HG02571 (cell line): ENCODE measurements around the gene GZMH.
"Not testable (repeated sequence)": the region's sequence is repeated elsewhere in the genome, so short reads cannot be mapped to it uniquely, and the experiment has no call there.

Experiments used
- ATAC-seq: cut with Tn5 transposase; IDR thresholded peaks from one replicate; pipeline ENCODE4 v1.9.1; 2021; ENCODE audit warnings: mild to moderate bottlenecking, moderate library complexity; ENCODE audit not compliant: unreplicated experiment

The GZMH gene, protein sequence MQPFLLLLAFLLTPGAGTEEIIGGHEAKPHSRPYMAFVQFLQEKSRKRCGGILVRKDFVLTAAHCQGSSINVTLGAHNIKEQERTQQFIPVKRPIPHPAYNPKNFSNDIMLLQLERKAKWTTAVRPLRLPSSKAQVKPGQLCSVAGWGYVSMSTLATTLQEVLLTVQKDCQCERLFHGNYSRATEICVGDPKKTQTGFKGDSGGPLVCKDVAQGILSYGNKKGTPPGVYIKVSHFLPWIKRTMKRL

DNA sequence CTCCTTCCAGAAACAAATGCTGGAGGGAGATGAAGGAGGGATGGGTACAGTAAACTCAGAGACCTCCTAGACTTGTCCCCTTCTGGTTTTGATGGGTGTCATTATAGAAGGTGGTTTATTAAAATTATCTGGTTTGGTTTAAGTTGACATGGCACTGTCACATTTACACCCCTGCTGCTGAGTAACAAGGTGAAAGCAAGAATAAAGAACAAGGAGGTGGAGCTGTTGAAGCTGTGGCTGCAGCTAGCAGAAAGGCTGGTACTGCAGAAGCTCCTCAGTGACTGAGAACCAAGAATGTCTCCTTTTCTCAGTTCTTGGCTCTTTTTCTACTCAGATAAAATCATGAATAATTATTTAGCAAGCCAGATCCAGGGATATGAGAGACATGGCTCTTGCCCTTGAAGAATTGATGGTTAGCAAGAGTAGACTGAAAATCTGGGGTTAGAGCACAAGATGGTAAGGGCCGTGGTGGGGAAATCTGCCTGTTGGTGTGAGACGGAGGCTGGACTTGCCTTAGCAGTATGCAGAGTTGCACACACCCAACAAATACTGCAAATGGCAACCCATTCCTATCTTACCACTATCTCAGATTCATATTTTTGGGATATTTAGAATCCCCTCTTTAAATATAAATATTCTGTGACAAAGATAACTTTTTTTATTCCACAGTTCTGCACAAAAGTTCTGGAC, at the start of gene GZMH:
TSS of gene GZMH (minus strand) at position 31 of the 690 bp plus-strand sequence. CDS start 72 bp downstream, outside the sequence.
- ATAC-seq = no peak

DNA sequence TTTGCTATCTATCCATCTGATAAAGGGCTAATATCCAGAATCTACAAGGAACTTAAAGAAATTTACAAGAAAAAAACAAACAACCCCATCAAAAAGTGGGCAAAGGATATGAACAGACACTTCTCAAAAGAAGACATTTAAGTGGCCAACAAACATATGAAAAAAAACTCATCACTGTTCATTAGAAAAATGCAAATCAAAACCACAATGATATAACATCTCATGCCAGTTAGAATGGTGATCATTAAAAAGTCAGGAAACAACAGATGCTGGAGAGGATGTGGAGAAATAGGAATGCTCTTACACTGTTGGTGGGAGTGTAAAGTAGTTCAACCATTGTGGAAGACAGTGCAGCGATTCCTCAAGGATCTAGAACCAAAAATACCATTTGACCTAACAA, 38.9 kb upstream of the GZMH start:
- ATAC-seq = not testable (repeated sequence)

DNA sequence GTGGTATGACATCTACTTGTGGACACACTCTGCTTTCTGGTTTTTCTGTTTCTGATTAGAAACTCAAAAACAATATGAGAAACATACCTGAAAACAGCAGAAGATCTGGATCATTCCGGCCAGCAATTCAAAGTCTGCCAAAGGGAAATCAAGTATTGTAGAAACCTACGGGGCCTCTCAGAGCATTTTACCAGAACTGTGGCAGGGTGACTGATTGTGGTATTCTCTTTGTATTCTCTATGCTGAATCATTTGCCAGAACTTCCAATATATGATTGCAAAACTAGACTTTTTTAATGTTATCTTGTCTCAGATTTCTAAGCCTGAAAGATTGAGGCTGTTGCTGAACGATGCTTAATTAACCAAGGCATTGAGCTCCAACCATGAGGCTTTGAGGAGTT, 30.4 kb upstream of the GZMH start:
- ATAC-seq = no peak

DNA sequence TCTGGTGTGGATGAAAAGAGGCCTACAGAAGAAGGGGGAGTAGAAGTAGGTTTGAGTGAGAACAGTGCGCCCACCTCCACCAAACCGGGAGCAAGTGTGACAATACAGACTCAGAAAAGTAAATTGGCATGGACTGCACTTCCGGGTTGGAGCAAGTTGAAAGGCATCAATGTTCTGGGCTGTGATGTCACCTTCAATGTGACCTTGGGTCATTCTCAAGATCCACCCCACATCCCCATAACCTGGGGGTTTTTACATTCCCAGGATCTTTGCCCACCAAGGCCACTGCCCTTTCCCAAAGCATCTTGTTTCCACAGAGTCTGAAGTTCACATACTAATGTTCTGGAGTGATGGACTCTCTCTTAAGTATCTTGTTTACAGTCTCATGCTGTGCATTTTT, 29.8 kb upstream of the GZMH start:
- ATAC-seq = no peak

DNA sequence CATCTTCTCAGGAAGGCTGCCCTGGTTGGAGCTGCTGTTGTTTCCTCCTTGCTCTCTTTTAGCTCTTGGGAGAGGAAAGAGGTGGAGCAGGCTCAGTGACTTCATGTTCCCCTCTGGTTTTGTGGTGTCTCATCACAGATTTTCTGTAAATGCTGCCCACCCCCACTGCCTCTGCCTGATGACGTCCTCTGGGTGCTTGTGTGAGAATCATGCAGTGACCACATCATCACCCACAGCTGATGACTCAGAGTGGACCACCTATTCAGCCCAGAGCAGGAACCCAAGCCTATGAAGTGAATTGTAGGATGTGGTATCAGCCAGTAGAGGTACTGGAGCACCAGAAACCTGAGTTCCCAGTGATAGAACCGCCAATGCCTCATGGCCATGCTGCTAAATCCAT, 24.7 kb upstream of the GZMH start, which contains the start of gene GZMB:
TSS of gene GZMB (minus strand) at position 33 of the 400 bp plus-strand sequence. CDS start at position 3, 30 bp downstream.
- no peak for ATAC-seq

DNA sequence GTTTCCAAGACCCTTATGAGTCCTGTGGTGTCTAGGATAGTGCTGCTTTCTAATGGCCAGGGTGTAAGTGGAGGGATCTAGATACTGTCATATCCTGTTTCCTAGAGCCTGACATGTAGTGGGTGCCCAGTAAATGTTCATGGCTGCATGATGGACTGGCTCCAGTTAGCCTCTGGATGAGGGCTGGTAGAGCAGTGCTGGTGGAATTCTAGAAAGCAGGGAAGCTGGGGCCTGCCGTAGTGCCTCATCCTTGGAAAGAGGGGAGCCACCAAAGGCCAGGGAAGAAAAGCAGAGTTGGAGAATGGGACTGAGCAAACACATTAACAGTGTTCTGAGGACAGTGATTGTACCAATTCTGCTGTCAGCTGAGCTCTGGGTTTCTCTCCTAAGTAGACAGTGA, 23.9 kb upstream of the GZMH start:
- ATAC-seq = no peak

DNA sequence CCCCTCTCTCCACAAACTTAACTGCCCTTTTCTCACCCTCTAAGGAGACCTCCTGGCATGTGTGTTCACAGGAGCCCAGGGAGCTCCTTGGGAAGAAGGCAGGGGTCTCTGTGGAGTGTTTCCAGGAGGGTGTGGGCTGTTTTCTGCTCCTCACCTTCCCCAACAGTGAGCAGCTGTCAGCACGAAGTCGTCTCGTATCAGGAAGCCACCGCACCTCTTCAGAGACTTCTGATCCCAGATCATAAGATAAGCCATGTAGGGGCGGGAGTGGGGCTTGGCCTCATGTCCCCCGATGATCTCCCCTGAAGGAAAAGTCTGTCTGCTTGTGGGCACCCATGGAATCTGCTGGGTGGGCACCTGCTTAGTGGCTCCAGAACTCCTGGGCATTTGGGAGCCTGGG, 23.3 kb upstream of the GZMH start:
- no peak for ATAC-seq

DNA sequence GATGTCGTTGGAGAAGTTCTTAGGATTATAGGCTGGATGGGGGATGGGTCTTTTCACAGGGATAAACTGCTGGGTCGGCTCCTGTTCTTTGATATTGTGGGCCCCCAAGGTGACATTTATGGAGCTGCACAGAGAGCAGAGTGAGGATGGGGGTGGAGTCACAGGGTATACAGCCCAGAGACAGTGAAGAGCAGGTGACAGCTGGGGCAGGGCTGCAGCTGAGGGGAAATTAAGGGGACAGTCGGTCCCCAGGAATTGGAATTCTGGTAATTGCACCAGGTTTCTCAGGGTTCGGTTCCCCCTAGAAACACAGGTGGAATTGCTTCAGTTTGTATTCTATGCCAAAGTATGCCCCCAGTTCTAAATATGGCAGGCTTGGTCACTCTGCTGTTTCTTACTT, 22.9 kb upstream of the GZMH start:
- no peak for ATAC-seq

DNA sequence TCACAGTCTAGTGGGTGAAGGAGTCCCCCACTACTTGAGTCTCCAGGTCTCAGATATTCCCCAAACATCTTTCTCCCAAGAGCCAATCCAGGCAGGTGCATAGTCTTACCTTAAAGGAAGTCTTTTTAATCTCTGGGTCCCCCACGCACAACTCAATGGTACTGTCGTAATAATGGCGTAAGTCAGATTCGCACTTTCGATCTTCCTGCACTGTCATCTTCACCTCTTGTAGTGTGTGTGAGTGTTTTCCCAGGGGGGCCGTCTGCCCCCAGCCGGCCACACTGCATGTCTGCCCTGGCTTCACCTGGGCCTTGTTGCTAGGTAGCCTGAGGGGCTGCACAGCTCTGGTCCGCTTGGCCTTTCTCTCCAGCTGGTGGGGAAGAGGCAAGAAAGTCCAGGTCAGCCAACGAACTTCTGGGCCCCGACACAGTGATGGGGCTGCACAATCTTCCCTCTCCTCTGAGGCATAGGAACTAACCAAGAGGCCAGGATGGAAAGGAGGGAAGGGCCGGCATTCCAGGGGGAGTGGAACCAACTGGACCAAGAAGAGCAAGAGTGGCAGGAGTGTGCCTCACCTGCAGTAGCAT, 22.4 kb upstream of the GZMH start:
- no peak for ATAC-seq

DNA sequence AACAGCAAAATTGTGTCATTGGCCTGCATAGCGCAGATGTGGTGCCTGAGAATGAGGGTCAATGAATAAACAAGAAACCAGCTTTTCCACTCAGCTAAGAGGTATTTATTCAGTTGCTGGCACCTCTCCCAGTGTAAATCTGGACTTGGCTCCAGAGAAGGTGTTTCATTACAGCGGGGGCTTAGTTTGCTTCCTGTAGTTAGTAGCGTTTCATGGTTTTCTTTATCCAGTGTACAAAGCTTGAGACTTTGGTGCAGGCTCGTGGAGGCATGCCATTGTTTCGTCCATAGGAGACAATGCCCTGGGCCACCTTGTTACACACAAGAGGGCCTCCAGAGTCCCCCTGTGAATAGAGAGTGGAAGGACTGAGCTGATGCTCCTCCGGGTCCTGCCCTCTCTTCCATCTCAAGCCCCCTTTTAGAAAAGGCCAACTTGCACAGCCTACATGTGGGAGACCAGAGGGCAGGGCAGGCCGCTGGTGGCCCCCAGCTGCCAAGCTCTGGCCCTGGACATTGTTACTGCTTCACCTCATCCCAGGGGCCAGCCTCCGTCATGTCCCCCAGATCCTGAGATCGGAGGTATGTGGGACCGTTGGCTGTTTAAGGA, 21.5 kb upstream of the GZMH start:
- no peak for ATAC-seq

DNA sequence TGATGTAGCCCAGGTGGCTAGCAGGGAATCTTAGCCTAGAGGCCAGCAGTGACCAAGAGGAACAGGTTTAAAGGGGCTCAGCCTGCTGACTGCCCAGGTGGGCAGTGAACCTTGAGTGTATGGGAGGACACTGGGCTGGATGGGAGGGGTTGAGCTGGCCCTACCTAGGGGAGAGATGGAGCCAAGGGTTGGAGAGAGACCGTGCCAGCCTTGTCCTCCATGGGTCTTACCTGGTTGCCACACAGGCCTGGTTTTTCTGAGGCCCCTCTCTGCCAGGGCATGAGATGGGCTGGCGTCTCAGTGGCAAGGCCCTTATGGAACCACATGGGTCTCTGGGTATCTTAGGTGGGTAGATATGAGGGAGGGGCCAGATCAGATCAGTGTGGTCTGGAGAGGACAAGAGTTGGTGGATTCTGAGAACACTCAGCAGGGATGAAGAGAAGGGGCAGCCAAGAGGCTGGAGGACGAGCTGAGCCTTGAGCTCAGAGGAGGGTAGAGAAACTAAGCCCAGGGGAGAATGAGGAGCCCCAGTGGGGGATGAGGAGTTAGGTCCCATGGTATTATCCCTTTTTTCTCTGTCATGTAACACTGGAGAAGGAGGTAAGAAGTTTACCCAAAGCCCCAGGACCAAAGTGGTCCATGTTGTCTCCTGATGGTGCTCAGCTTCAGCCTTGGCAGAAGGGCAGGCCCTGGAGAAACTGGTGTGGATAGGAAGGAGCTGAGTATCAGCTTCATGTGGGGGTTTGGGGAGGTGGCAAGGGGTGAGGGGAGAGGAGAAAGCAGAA, 20.8 kb upstream of the GZMH start:
- no peak for ATAC-seq

DNA sequence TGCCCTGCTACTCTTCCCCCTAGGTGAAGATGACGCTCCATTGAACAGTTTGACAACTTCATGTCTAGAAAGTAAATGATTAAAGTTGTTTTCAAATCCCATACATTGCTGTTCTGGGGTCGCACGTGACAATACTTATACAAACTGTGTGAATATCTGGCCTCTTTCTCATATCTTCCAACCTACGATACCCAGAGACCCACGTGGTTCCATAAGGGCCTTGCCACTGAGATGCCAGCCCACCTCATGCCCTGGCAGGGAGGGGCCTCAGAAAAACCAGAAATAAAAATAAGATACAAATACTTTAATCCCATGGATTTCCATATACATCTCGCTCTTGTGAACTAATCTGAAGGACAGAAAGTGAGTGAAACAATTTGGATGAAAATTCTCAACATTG, 20.0 kb upstream of the GZMH start:
- ATAC-seq = no peak

DNA sequence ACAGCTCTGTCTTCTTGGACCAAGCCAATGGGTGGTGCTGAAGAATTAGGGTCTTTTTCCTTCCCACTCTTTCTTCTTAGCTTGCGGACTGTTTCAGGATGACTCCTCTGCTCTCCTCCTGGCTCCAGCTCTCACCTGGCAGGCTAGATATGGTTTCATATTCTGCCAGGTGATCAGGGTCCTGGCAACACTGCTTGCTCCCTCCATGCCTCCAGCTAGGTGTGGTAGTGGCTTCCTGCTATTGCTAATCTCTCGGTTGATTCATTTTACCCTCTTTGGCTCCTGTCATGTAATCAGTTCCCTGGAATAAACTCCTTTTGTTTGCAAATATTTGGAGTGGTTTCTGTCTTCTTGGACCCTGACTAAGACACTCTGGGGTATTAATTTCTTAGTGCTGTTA, 4.3 kb upstream of the GZMH start:
- no peak for ATAC-seq

DNA sequence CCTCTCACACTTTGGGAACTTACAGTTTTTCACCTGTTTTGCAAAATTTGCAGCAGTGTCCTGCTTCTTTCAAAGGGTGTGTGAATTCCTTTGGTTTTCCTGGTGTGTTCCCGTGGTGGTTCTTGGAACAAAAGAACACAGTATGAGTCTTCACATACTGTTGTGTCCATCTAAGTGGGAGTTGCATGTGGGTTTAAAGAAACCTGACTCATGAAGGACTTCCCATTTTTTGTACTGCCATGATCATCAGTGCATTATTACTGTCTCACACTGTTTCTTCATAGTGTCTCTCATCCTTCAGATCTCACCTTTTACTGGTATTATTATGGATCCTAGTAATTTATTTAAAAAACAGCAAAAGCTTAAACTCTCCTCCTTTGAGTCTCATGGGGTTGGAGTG, 3.8 kb upstream of the GZMH start:
- no peak for ATAC-seq

DNA sequence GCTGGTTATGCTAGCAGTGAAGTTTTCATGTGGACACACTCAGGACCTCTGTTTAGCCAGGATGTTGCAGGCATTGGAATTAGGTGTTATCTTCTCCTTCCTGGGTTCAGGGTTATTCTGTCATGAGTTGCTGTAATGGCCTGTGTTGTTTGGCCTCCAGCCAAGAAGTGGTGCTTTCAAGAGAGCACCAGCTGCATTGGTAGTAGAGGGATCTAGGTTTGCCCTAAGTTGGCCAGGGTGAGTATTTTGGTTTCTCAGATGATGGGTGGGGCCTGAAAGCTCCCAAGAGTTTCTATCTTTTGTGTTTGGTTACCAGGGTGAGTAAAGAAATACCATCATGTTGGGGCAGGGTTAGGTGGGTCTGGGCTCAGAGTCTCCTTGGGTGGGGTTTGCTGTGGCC, 2.7 kb upstream of the GZMH start:
- ATAC-seq = no peak

DNA sequence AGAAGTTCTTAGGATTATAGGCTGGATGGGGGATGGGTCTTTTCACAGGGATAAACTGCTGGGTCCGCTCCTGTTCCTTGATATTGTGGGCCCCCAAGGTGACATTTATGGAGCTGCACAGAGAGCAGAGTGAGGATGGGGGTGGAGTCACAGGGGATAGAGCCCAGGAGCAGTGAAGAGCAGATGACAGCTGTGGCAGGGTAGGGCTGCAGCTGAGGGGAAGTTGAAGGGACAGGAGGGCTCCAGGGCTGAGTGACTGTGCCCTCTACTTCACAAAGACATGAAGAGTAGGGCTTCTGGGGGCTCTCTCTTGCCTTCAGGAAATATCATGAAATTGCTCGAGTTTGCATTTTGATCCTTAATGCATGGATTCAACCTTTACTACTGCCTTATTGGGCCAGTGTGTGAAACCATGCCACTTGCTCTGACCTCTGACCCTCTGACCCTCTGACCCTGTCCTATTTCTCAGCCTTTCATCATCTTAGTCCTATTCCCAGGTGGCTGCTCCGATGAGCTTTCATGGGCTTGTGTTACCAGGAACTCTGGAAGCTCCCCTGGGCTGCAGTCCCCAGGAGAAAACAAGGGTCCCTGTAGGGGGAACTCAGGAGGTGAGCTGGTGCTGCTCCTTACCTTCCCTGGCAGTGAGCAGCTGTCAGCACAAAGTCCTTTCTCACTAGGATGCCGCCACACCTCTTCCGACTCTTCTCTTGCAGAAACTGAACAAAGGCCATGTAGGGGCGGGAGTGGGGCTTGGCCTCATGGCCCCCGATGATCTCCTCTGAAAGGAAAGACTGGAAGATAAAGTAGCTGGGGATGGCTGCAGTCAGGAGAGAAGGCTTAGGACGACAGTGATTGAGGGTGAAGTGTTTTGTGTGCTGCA, 1.6 kb downstream of the GZMH start:
- ATAC-seq = no peak

DNA sequence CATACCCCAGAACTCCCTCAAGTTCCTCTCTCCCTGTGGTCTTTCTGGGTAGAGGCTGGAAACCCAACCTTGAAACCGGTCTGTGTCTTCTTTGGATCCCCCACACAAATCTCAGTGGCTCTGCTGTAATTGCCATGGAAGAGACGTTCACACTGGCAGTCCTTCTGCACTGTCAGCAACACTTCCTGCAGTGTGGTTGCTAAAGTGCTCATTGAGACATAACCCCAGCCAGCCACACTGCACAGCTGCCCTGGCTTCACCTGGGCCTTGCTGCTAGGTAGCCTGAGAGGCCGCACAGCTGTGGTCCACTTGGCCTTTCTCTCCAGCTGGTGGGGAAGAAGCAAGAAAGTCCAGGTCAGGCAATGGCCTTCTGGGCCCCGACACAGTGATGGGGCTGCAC, 2.4 kb downstream of the GZMH start:
- ATAC-seq = no peak

DNA sequence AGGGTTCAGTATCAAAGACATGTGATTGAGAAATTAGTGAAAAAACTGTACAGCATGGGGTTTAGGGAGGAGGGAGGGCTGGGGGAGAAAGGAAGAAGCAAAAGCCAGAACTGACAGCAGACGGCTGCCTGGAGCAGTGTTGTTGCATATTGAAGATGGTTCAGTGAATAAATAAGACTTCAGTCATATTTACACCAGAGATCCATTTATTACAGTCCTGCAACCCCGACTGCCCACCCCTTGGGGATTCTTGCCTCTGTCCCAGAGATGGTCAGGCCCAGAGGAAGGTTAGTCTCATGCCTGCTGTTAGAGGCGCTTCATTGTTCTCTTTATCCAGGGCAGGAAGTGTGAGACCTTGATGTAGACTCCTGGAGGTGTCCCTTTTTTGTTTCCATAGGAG, 3.2 kb downstream of the GZMH start:
- ATAC-seq = no peak

DNA sequence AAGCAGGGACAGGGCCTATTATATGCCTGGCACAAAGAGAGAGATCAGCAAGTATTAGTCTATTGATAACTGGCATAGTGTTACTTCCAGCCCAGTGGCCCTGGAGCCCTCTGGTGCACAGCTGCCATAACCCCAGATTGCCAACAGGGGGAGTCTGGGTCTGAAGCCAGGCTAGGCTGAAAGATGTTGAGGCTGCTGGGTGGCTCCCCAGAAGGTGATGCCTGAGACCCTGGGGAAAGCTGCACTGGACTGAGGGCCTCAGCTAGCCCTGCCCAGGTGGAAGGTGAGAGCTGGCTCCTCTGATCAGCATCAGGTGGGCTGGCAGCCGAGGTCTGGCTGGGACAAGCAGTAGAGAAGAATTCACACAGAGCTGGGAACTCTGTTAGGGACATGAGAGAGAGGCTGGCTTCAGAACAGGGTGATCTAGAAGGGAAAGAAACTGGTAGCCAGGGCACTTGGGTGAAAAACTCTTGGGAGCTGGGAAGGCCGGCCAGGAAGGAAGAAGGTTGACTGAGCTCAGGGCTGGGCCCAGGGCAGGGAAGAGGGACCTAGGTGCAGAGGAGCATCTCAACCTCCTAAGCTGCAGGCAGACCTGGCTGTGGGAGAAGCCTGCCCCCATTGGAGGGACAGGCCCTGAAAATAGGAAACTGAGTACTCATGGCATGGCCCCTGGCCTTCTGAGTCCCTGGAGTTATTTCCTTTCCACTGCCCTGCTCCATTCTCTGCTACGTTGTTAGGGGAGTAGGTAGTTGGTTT, 3.9 kb downstream of the GZMH start:
- peak; percentile 84 for ATAC-seq
